HepG2 (cell line): Measurements from ENCODE around the gene HHIPL1. TPM values are rescaled to one million over a fixed set of nuclear protein-coding genes. Genes with fewer than 3 reads are reported as not detected.

Source experiments
- ATAC-seq: fragments of 200-7000 bp; cut with Tn5 transposase; 3 replicates; pipeline ENCODE4 v1.9.1; 2020; ENCODE audit warnings: mild to moderate bottlenecking, moderate library complexity
- BruUV-seq: library from RNA; stranded (reverse); fragments of 400-500 nt; replicated peaks from 2 replicates; lab custom pipeline; 2021; lab: Mats Ljungman, UMichigan
- CTCF ChIA-PET: fragments of 300-600 bp; formaldehyde crosslinking; extraction: SDS; loops from one replicate; lab custom pipeline; 2021; ENCODE audit warnings: low total read pairs, inconsistent platforms, low intra/inter-chr PET ratio; lab: Yijun Ruan, JAX
- POLR2A ChIA-PET: fragments of 350-600 bp; sonication (Branson Sonifier 250); formaldehyde crosslinking; loops from one replicate; lab custom pipeline; 2020; ENCODE audit warnings: antibody characterized with exemption, inconsistent platforms; lab: Yijun Ruan, JAX
- DNase-seq: peaks from one replicate; pipeline ENCODE4 v3.0.0-alpha.2; 2015; ENCODE audit warnings: low spot score
- FAIRE-seq: peaks from 3 replicates; lab custom pipeline; 2011; peaks lifted over from hg19 to GRCh38; lab: Jason Lieb, UNC
- H2AFZ ChIP-seq: one replicate; pipeline ENCODE4 v1.6.1; 2011; ENCODE audit warnings: low read length, inconsistent platforms
- H3K27ac ChIP-seq: fragments of 300-600 bp; 3 replicates; pipeline ENCODE4 v1.8.0; 2011; ENCODE audit warnings: mixed run types, mild to moderate bottlenecking, mixed read lengths, low read length, inconsistent platforms; ENCODE audit not compliant: insufficient read depth; ENCODE audit errors: extremely low read length
- H3K27me3 ChIP-seq, 2 experiments: fragments of 200-600 bp in 1 of 2; 2 replicates in 1 of 2; 3 replicates in 1 of 2; pipeline versions ENCODE4 v1.6.0 to v1.8.0; 2011; ENCODE audit warnings: low read length in 2 of 2, mild to moderate bottlenecking in 2 of 2, moderate library complexity in 2 of 2, inconsistent platforms in 1 of 2; ENCODE audit not compliant: insufficient read depth in 2 of 2, control insufficient read depth in 1 of 2
- H3K36me3 ChIP-seq, 2 experiments: fragments of 200-600 bp in 1 of 2; replicated peaks in 1 of 2; 2 replicates in 1 of 2; 3 replicates in 1 of 2; pipeline versions ENCODE4 v1.5.1 to v1.8.0; 2011; ENCODE audit warnings: low read length in 2 of 2, inconsistent platforms in 1 of 2; ENCODE audit not compliant: insufficient read depth in 2 of 2, control insufficient read depth in 1 of 2
- H3K4me1 ChIP-seq: 2 replicates; pipeline ENCODE4 v1.5.1; 2012; ENCODE audit warnings: low read length, inconsistent platforms; ENCODE audit not compliant: insufficient read depth
- H3K4me2 ChIP-seq: 2 replicates; pipeline ENCODE4 v1.6.0; 2011; ENCODE audit warnings: low read depth, low read length, inconsistent platforms
- H3K4me3 ChIP-seq, 3 experiments: fragments of 200-600 bp in 1 of 3; sonication (generic), shearing (Covaris generic) in 1 of 3; replicated peaks in 1 of 3; 2 replicates each; pipeline ENCODE4 v1.5.1; 2011 to 2016; ENCODE audit warnings: low read length in 3 of 3, inconsistent platforms in 2 of 3, low read depth in 2 of 3, mild to moderate bottlenecking in 2 of 3, control low read depth in 1 of 3, mixed read lengths in 1 of 3; ENCODE audit not compliant: insufficient read depth in 1 of 3
- H3K79me2 ChIP-seq: one replicate; pipeline ENCODE4 v1.6.1; 2011; ENCODE audit warnings: low read length, inconsistent platforms; ENCODE audit not compliant: insufficient read depth
- H3K9ac ChIP-seq: 2 replicates; pipeline ENCODE4 v1.6.0; 2011; ENCODE audit warnings: mild to moderate bottlenecking, low read depth, low read length, inconsistent platforms; ENCODE audit not compliant: insufficient read depth
- H3K9me3 ChIP-seq: 2 replicates; pipeline ENCODE4 v1.5.1; 2012; ENCODE audit warnings: mild to moderate bottlenecking, low read length
- H4K20me1 ChIP-seq: 2 replicates; pipeline ENCODE4 v1.6.0; 2011; ENCODE audit warnings: inconsistent platforms, mild to moderate bottlenecking, low read length, moderate library complexity; ENCODE audit not compliant: insufficient read depth
- ARNT2 ChIP-seq: sonication (generic); formaldehyde crosslinking; IDR thresholded peaks from 2 replicates; pipeline ENCODE4 v1.8.0; 2022; ENCODE audit warnings: mild to moderate bottlenecking, low read depth, missing genetic modification reagents, moderate library complexity
- DBP ChIP-seq: sonication (generic); formaldehyde crosslinking; IDR thresholded peaks from 2 replicates; pipeline ENCODE4 v1.4.0; 2020; ENCODE audit warnings: missing genetic modification reagents; ENCODE audit errors: not compliant biosample characterization
- FOXO4 ChIP-seq: sonication (generic); formaldehyde crosslinking; conservative IDR thresholded peaks from 2 replicates; pipeline ENCODE4 v1.8.1; 2023; ENCODE audit warnings: missing genetic modification reagents
- JUN ChIP-seq: sonication (generic); formaldehyde crosslinking; IDR thresholded peaks from 2 replicates; pipeline ENCODE4 v1.4.0; 2020; ENCODE audit warnings: mild to moderate bottlenecking, missing genetic modification reagents
- LCORL ChIP-seq, 2 experiments: fragments of 450-650 bp in 1 of 2; sonication (generic) in 1 of 2; formaldehyde crosslinking in 1 of 2; IDR thresholded peaks; 2 replicates each; pipeline versions ENCODE4 v1.5.0 to v1.6.1; 2017 to 2020; ENCODE audit warnings: antibody characterized with exemption in 1 of 2, missing genetic modification reagents in 1 of 2
- NFAT5 ChIP-seq: sonication (generic); formaldehyde crosslinking; IDR thresholded peaks from 2 replicates; pipeline ENCODE4 v1.4.0; 2020; ENCODE audit warnings: missing genetic modification reagents
- PHF21A ChIP-seq: sonication (generic); formaldehyde crosslinking; IDR thresholded peaks from 2 replicates; pipeline ENCODE4 v1.5.0; 2020; ENCODE audit warnings: mild to moderate bottlenecking, missing genetic modification reagents
- TCF12 ChIP-seq, 2 experiments: fragments of 450-650 bp in 1 of 2; sonication (generic) in 1 of 2; formaldehyde crosslinking in 1 of 2; IDR thresholded peaks; 2 replicates each; pipeline versions ENCODE4 v1.6.1 to v1.8.0; 2017 to 2022; ENCODE audit warnings: antibody characterized with exemption in 1 of 2, mild to moderate bottlenecking in 1 of 2, missing genetic modification reagents in 1 of 2, moderate library complexity in 1 of 2
- TEAD3 ChIP-seq: optimal IDR thresholded peaks from 2 replicates; pipeline ENCODE3; 2016; ENCODE audit warnings: borderline replicate concordance
- ZMYM3 ChIP-seq: sonication (generic); formaldehyde crosslinking; IDR thresholded peaks from 2 replicates; pipeline ENCODE4 v1.5.1; 2020; ENCODE audit warnings: mild to moderate bottlenecking, missing genetic modification reagents
- ZNF121 ChIP-seq: sonication (generic); formaldehyde crosslinking; IDR thresholded peaks from 2 replicates; pipeline ENCODE4 v1.5.0; 2020; ENCODE audit warnings: mild to moderate bottlenecking, missing genetic modification reagents
- ZNF225 ChIP-seq: sonication (generic); formaldehyde crosslinking; IDR thresholded peaks from 2 replicates; pipeline ENCODE4 v1.4.0; 2020; ENCODE audit warnings: mild to moderate bottlenecking, missing genetic modification reagents
- ZNF230 ChIP-seq: sonication (generic); formaldehyde crosslinking; IDR thresholded peaks from 2 replicates; pipeline ENCODE4 v1.4.0; 2020; ENCODE audit warnings: mild to moderate bottlenecking, missing genetic modification reagents
- ZNF235 ChIP-seq: sonication (generic); formaldehyde crosslinking; IDR thresholded peaks from 2 replicates; pipeline ENCODE4 v1.8.1; 2023; ENCODE audit warnings: mild to moderate bottlenecking, missing genetic modification reagents, borderline replicate concordance
- ZNF329 ChIP-seq: sonication (generic); formaldehyde crosslinking; IDR thresholded peaks from 2 replicates; pipeline ENCODE4 v1.9.0; 2021; ENCODE audit warnings: low read depth, mild to moderate bottlenecking, missing genetic modification reagents
- ZNF644 ChIP-seq: IDR thresholded peaks from 2 replicates; pipeline ENCODE4 v1.6.1; 2016; ENCODE audit warnings: low read depth
- ZNF7 ChIP-seq: IDR thresholded peaks from 2 replicates; pipeline ENCODE4 v1.6.1; 2016; ENCODE audit warnings: missing biosample characterization, missing genetic modification reagents
- ZNF891 ChIP-seq: sonication (generic); formaldehyde crosslinking; IDR thresholded peaks from 2 replicates; pipeline ENCODE4 v1.5.0; 2020; ENCODE audit warnings: mild to moderate bottlenecking, missing genetic modification reagents
- WGBS: methylation state at CpG from one replicate; pipeline ENCODE4 v1.1.6; 2017; ENCODE audit warnings: low lambda C conversion rate; 5-methylcytosine and 5-hydroxymethylcytosine counted together
- in situ Hi-C: cut with HindIII; loops from 2 replicates; pipeline ENCODE4 v1.10.0; 2017; ENCODE audit warnings: low pct_unique_long_range_greater_than_20kb; ENCODE audit not compliant: extremely low pct_ligation_motif_present
- intact Hi-C: fragments of 100-400 bp; cut with micrococcal nuclease; formaldehyde crosslinking; loops from one replicate; pipeline ENCODE4 v1.10.0; 2022; ENCODE audit not compliant: unreplicated experiment
- polyA plus RNA-seq, 8 experiments: library from polyadenylated mRNA; depleted of rRNA in 3 of 8; stranded (reverse) in 7 of 8; unstranded in 1 of 8; fragments of >200 nt; fragmentation: Illumina TruSeq in 4 of 8; extraction: Trizol in 4 of 8; gene quantifications; 2 replicates each; pipeline versions ENCODE4 v1.2.1 to v1.2.3, GENCODE V29; 2011 to 2016; ENCODE audit warnings: low read depth in 4 of 8, missing spikeins in 1 of 8, mixed read lengths in 1 of 8; ENCODE audit not compliant: insufficient read depth in 1 of 8
- total RNA-seq, 5 experiments: library from RNA; depleted of rRNA; stranded (reverse); fragments of >200 nt; fragmentation: Illumina TruSeq; extraction: Trizol; gene quantifications; 2 replicates each; pipeline ENCODE4 v1.2.3, GENCODE V29; 2016; ENCODE audit warnings: low read depth in 1 of 5

The HHIPL1 gene
- total and polyA plus RNA-seq, 2 of the 13 experiments (the other 11 are each of a cell fraction or from before 2014, with no cell fraction given), result not detected

GRCh38 chr14:99599393-99599792 is 45.5 kb upstream of the HHIPL1 start:
- intact Hi-C loops, result no loop called here
- Histone ChIP-seq H2AFZ (no peak overlapping the region), H3K4me3 (peak overlapping the region; percentile 11 to 85 (median 44); a peak in 5 of 6 replicates), H3K9ac (peak overlapping the region; percentile 70), H3K27ac (peak overlapping the region; percentile 80), H4K20me1 (peaks cover 52% of the 10 kb centered on the region), H3K4me1 (peaks cover 74% of the 10 kb centered on the region), H3K27me3 (no peaks in the 10 kb centered on the region; a peak in 1 of 5 replicates), H3K4me2 (peak overlapping the region; percentile 90), H3K79me2 (peaks cover 94% of the 10 kb centered on the region), H3K36me3 (peaks cover 4 to 8% of the 10 kb centered on the region in 2 experiments; a peak in 2 of 5 replicates), H3K9me3 (no peaks in the 10 kb centered on the region)
- BruUV-seq, result no TSS peak
- 36% methylated on average over 5 of the region's 6 CpGs for WGBS
- POLR2A ChIA-PET, result interaction anchor here (0.7 to 8.6 kb wide), 6 partner anchors 12 to 51 kb away, joined by 3 to 101 read pairs (median 4); no protein-coding TSS in a partner anchor
- in situ Hi-C loops, result no loop called here
- FAIRE-seq, result peak; percentile 15
- no peak for ATAC-seq
- DNase-seq, result no peak
- CTCF ChIA-PET, result no interaction called here
- no peak for TF ChIP-seq LCORL (IDR thresholded peaks at IDR 0.05)
- TF ChIP-seq LCORL (CRISPR knock-in tag; IDR thresholded peaks at IDR 0.05), result peak; percentile 3; the same call in 1 of the 2 replicates
- 0 out of 2 replicates have a peak, but pooled peaks have one; percentile 2 for TF ChIP-seq PHF21A (CRISPR knock-in tag)
- TF ChIP-seq ZNF644 (CRISPR knock-in tag), result 0 out of 2 replicates have a peak, but pooled peaks have one; percentile 27
- peak; percentile 79 for TF ChIP-seq ZNF121 (CRISPR knock-in tag)
- 0 out of 2 replicates have a peak, but pooled peaks have one; percentile 42 for TF ChIP-seq ZMYM3 (CRISPR knock-in tag)
- TF ChIP-seq DBP (CRISPR knock-in tag), result no peak
- no peak for TF ChIP-seq ZNF235 (CRISPR knock-in tag)
- no peak for TF ChIP-seq JUN (CRISPR knock-in tag)
- no peak for TF ChIP-seq TCF12 (IDR thresholded peaks at IDR 0.05)
- no peak for TF ChIP-seq TCF12 (CRISPR knock-in tag; IDR thresholded peaks at IDR 0.05)
- 0 out of 2 replicates have a peak, but pooled peaks have one; percentile 38 for TF ChIP-seq FOXO4 (CRISPR knock-in tag)
- TF ChIP-seq NFAT5 (CRISPR knock-in tag), result no peak
- TF ChIP-seq ZNF230 (CRISPR knock-in tag), result no peak
- TF ChIP-seq ARNT2 (CRISPR knock-in tag), result 0 out of 2 replicates have a peak, but pooled peaks have one; percentile 26
- TF ChIP-seq ZNF891, result no peak
- no peak for TF ChIP-seq ZNF329
- TF ChIP-seq ZNF225, result no peak
- TF ChIP-seq ZNF7, result no peak
- peak; percentile 13 for TF ChIP-seq TEAD3 (CRISPR knock-in tag)
